HG02884 (cell line): Measurements from ENCODE around the gene MUC20.

Experiments
- ATAC-seq: cut with Tn5 transposase; IDR thresholded peaks from one replicate; pipeline ENCODE4 v1.9.1; 2021; ENCODE audit warnings: mild to moderate bottlenecking, moderate library complexity; ENCODE audit not compliant: unreplicated experiment

MUC20 gene

GRCh38 chr3:195754141-195754540 lies 33.4 kb downstream of the MUC20 start:
- ATAC-seq: no peak

- no peak for ATAC-seq
Observed at GRCh38 chr3:195754906-195755305, 34.1 kb downstream of the MUC20 start.

GRCh38 chr3:195755391-195755790 lies 34.6 kb downstream of the MUC20 start:
- ATAC-seq: no peak

- no peak for ATAC-seq
Observed at GRCh38 chr3:195755791-195756676, 35.3 kb downstream of the MUC20 start.

DNA sequence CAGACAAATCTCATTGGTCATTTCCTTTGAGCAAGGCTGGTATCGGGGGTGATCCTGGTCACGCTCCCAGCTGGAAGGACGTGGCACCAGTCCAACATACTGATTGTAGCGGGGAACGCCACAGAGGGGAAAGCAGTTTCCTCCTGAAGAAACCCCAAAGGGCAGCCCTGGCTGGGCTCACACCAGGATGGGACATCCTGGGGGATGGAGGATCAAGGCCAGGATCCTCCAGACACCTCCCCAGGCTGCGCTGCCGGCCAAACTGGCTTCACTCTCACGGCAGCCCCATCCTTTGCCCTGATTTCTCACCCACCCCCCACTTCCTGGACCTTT lies 36.6 kb downstream of the MUC20 start:
- ATAC-seq: no peak

DNA sequence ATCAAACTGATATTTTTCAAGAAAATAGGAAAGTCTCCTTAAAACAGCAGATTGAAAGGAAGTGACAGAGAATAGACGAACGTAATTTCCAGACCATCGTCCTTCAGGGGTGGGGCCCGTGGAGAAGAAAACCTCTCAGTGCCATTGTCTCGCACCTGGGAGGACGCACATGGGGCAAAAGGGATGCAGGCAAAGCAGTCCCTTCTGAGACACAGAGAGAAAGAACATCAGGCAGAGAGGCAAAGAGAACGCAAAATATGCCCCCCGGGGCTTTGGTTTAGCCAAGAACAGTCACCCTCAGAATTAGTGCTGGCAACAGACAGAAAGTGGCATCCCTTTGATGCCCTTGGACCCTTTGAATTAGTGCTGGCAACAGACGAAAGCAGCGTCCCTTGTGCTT lies 37.0 kb downstream of the MUC20 start:
- ATAC-seq: no peak

DNA sequence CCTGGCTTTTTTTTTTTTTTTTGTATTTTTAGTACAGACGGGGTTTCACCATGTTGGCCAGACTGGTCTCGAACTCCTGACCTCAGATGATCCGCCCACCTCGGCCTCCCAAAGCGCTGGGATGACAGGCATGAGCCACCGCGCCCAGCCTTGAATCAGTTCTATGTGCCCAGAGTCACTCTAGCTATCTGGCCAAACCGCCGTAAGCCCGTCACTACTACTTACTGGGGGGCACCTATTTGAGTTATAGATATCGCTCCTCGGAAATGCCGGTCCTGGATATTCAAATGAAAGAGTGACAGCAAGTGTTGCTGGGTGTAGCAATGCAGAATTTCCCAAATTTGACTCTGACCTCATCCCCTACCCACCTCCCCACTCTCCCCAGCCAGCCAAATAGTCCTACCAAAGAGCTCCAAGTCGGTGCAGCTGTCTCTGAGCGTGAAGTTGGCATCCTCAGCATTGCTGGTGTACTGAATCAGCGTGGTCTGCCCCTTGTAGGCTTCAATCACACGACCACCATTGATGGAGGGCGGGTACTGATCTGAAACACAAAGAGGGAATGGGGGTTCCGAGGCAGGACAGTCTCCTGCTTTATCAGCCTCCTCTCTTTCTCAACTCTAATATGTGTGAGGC lies 38.1 kb downstream of the MUC20 start:
- no peak for ATAC-seq

DNA sequence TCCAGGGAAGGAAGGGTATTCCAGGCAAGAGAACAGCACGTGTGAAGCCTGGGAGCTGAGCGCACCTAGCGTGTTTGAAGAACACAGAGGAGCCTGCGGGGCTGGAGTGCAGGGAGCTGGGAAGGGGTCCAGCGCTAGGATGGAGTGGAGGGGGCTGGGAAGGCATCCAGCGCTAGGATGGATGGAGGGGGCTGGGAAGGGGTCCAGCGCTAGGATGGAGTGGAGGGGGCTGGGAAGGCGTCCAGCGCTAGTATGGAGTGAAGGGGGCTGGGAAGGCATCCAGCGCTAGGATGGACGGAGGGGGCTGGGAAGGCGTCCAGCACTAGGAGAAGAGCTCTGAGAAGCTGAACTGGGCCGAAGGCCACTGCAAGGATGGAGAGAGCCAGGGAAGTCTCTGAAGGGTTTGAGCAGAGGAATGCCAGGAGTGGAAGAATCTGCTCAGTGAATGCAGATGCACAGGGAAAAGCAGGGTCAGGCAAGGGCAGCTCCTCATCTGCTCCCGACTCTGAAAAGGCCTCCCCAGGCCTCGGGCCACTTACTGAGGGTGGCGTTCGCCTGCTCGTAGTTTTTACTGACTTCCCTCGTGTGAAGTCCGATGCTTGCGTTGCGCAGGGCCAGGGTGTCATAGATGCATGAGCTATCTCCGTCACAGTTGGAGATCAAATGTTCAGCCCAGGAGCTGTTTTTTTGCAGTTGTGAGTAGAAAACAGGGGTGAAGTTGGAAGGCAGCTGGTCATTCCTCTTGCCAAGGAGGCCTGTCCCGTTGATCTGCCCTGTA lies 39.8 kb downstream of the MUC20 start:
- no peak for ATAC-seq

- no peak for ATAC-seq
Observed at GRCh38 chr3:195761123-195761566, 40.4 kb downstream of the MUC20 start.

- ATAC-seq: no peak
Observed at GRCh38 chr3:195761567-195762248, 40.9 kb downstream of the MUC20 start.

DNA sequence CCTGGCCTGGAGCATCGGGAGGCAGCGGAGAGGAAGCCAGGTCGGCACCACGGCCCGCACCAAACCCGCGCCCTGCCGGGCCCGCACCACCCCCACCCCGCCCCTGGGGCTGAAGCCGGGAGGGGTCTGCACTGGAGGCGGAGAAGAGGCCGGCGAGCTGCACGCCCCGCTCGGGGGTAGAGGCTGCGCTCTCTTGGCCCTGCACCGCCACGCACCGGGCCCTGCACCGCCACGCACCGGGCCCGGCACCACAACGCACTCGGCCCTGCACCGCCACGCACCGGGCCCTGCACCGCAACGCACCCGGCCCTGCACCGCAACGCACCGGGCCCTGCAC lies 41.4 kb downstream of the MUC20 start:
- ATAC-seq: no peak

DNA sequence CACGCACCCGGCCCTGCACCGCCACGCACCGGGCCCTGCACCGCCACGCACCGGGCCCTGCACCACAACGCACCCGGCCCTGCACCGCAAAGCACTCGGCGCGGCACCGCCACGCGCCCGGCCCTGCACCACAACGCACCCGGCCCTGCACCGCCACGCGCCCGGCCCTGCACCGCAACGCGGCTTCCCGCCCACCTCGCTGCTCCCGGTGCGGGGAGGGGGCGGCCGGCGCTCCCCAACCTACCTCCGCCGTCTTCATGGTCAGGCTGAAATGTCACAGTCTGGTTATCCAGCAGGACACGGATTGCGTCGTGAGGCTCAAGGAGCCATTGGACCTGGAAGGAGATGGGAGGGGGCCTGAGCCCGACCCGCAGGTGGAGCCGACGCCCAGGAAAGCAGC lies 41.8 kb downstream of the MUC20 start:
- ATAC-seq: no peak

GRCh38 chr3:195763076-195763830 lies 42.5 kb downstream of the MUC20 start:
- no peak for ATAC-seq

DNA sequence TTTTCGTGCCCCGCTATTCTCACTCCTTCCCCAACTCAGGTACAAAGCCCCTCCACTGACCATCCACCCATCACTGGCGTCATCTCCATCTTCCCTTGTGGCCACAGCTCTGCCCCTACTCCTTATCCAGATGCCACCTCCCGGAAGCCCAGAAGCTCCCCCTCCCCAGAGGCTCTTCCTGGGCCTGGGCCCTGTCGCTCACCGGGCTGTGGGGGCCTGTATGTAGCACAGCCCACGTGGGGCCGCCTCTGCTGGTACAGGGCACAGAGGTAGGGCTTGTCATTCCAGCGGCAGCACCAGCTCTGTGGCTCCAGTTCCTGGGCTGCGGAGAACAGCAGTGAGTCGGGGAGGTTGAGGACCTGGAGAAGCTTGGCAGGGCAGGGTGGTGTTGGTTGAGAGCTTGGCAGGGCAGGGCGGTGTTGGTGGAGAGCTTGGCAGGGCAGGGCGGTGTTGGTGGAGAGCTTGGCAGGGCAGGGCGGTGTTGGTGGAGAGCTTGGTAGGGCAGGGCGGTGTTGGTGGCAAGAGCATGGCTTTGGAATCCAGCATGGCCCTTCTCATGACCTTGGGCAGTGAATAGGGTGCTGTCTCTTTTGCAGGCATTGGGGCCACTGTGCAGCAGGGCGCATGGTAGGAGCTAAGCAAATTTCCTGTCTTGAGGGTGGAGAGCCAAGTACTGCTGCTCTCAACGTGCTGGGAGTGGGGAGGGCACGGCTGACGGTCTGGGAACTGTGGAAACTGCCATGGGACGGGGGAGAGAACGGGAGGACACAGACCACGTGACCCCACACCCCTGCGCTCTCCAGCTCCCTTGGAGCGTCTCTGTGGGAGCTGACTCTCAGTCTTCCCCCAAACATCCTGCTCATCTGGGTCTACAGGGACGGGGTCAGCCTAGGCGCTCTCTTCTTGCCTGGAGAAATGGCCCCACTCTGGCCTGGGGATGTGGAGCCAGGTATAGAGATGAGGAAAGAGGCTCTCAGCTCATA lies 43.4 kb downstream of the MUC20 start:
- no peak for ATAC-seq

DNA sequence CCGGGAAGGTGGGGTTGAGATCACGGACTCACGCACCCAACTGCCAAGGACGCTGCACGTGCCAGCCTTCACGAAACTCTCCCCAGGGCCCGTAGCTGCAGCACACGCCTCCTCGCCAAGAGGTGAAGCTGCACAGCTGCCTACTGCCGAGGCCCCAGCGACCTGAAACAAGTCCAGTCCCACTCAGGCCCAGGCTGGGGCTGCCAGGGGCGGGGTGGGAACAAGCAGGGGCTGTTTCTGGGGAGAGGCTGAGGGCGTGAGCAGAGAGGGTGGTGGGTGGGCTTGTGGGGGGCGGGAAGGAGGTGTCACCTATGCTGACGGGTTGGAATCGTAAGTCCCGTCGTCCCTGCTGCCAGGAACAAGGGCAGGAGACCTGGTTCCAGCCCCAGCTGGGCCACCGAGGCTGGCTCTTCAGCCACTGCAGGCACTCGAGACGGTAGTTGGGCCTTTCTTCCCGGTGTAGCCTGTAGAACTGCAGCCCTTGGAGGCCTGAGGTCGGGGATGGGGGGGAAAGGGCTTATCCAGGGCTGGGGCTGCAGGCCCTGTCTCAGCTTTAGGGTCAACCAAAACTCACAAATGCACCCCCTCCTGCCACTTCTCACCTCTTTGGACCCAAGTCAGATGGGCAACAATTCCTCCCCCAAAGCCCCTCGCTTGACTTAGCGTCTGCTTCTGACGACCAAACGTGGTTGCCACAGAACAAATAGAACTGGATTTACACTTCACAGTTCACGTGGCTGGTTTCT lies 44.4 kb downstream of the MUC20 start:
- ATAC-seq: no peak

- no peak for ATAC-seq
Observed at GRCh38 chr3:195766671-195767070, 45.9 kb downstream of the MUC20 start.

- no peak for ATAC-seq
Observed at GRCh38 chr3:195767792-195768191, 47.0 kb downstream of the MUC20 start.

GRCh38 chr3:195768414-195768813 lies 47.6 kb downstream of the MUC20 start:
- no peak for ATAC-seq

DNA sequence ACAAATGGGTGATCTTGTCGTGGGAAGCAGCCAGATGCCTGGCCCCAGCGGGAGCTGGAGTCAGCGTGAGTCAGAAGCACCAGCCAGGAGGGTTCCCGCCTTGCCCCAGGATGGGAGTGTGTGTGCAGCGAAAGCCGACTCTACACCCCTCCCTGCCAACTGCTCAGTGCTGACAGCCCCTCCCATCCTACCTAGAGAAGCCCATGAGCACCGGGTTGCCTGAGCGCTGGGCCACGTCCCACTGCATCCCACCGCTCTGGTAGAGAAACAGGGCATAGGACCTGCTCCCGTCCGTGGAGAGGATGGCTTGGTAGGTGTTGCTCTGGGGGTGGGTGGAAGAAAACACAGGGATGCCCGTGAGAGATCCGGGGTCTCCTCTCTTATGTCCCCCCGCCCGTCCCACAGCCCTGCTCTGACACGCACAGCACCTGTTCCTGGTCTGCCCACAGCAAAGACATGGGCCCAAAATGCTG lies 48.1 kb downstream of the MUC20 start:
- no peak for ATAC-seq
